Neural progenitor cell (in vitro differentiated cells): ENCODE measurements around the gene CACNA1E.

Experiments used
- CTCF ChIP-seq: fragments of 200-600 bp; sonication (generic); IDR thresholded peaks from 2 replicates; pipeline ENCODE4 v1.5.1; 2017; ENCODE audit warnings: antibody characterized with exemption, mild to moderate bottlenecking
- EZH2 ChIP-seq: fragments of 200-600 bp; sonication (generic); IDR thresholded peaks from 2 replicates; pipeline ENCODE4 v1.6.1; 2017; ENCODE audit warnings: antibody characterized with exemption, mild to moderate bottlenecking, moderate library complexity

GRCh38 chr1:181662606-181663005 lies 179.3 kb downstream of the CACNA1E start:
- TF ChIP-seq CTCF (no peak), EZH2 (no peak)
